Measurements from ENCODE around the gene EGFL6. TPM values are rescaled to one million over a fixed set of nuclear protein-coding genes. Genes with fewer than 3 reads are reported as not detected.

EGFL6 gene
- total and polyA plus RNA-seq, 2 of the 4 experiments (the other 2 are of a cell fraction), result not detected

GRCh38 chrX:13520351-13520750 lies 49.0 kb upstream of the EGFL6 start (continued):
- no peak for TF ChIP-seq USF2 (IDR thresholded peaks at IDR 0.05; ENCODE audit: low read depth, low read length)

GRCh38 chrX:13520936-13521335 lies 48.5 kb upstream of the EGFL6 start:
- no peak overlapping the region for H4K5ac ChIP-seq (ENCODE audit: low read depth, low read length)
- H3K23ac ChIP-seq (ENCODE audit: low read depth, low read length), result no peak overlapping the region
- dilution Hi-C loops (cut with HindIII; ENCODE audit: low sequenced_read_pairs, unreplicated experiment), result no loop called here
- H3K9me1 ChIP-seq (ENCODE audit: insufficient read depth, low read length), result no peaks in the 10 kb centered on the region
- no peaks in the 10 kb centered on the region for H3K79me1 ChIP-seq (ENCODE audit: low read depth in 1 of 2, low read length in 2 of 2)
- H3K4ac ChIP-seq (ENCODE audit: low read depth, low read length), result no peak overlapping the region
- H3K56ac ChIP-seq (ENCODE audit: extremely low read depth, insufficient read depth, low read length), result no peak overlapping the region
- intact Hi-C loops (cut with micrococcal nuclease), result loop anchor here (5.0 kb wide), 1 partner anchor 126 kb away; no protein-coding TSS in a partner anchor
- ChIA-PET POLR2A (ENCODE audit: unreplicated experiment) (no interaction called here), CTCF (no interaction called here)
- H3K9ac ChIP-seq (ENCODE audit: low read depth, low read length), result no peak overlapping the region
- H3K14ac ChIP-seq (replicated peaks; ENCODE audit: low read depth, low read length), result no peak overlapping the region
- ATAC-seq (ENCODE audit: low read depth), result no peak
- H4K20me1 ChIP-seq (ENCODE audit: insufficient read depth, low read length), result no peaks in the 10 kb centered on the region
- 83% methylated on average over 1 of the region's 2 CpGs; no CpG with 5 or more reads in 1 of the 2 experiments for WGBS, 2 experiments (ENCODE audit: extremely low coverage in 2 of 2, insufficient read length in 1 of 2)
- peaks cover 5% of the 10 kb centered on the region for H3K27me3 ChIP-seq (ENCODE audit: control insufficient read depth, insufficient read depth, low read length)
- H3K4me2 ChIP-seq (ENCODE audit: low read depth, low read length), result no peak overlapping the region
- H3K4me1 ChIP-seq (ENCODE audit: control insufficient read depth, insufficient read depth, low read length), result no peaks in the 10 kb centered on the region
- H3K18ac ChIP-seq (ENCODE audit: low read depth, low read length), result no peak overlapping the region
- no peak overlapping the region for H2AFZ ChIP-seq (replicated peaks; ENCODE audit: low read length, poor library complexity)
- no peaks in the 10 kb centered on the region for H3K9me3 ChIP-seq (ENCODE audit: control insufficient read depth, insufficient read depth, low read length)
- no peak overlapping the region for H2BK15ac ChIP-seq (ENCODE audit: low read depth, low read length)
- no TSS peak for BruUV-seq (replicated peaks)
- H3K27ac ChIP-seq (ENCODE audit: insufficient read depth, low read length), result no peak overlapping the region
- H2BK20ac ChIP-seq (ENCODE audit: low read depth, low read length), result no peak overlapping the region
- no peak overlapping the region for H2BK5ac ChIP-seq (ENCODE audit: low read depth, low read length, poor library complexity, severe bottlenecking)
- no peak overlapping the region for H3K4me3 ChIP-seq (ENCODE audit: insufficient read depth, low read depth, low read length)
- no peak for DNase-seq
- in situ Hi-C loops (cut with MboI; ENCODE audit: low sequenced_read_pairs), result loop anchor here (25.0 kb wide), 1 partner anchor 116 kb away; no protein-coding TSS in a partner anchor
- no peaks in the 10 kb centered on the region for H3K36me3 ChIP-seq (ENCODE audit: control insufficient read depth, insufficient read depth, low read length)
- no peak overlapping the region for H2BK120ac ChIP-seq (ENCODE audit: low read depth, low read length)
- no peak overlapping the region for H2AK9ac ChIP-seq (replicated peaks; ENCODE audit: low read depth, low read length, poor library complexity)
- no peak overlapping the region for H4K8ac ChIP-seq (ENCODE audit: low read depth in 2 of 2, low read length in 2 of 2)
- H2AK5ac ChIP-seq (ENCODE audit: low read depth, low read length), result no peak overlapping the region
- no peak overlapping the region for H4K91ac ChIP-seq (ENCODE audit: insufficient read depth, low read depth, low read length)
- TF ChIP-seq RCOR1 (IDR thresholded peaks at IDR 0.05; ENCODE audit: insufficient replicate concordance, low read length), result no peak
- no peak for TF ChIP-seq RFX5 (IDR thresholded peaks at IDR 0.05; ENCODE audit: low read depth, low read length)
- TF ChIP-seq USF2 (IDR thresholded peaks at IDR 0.05; ENCODE audit: low read depth, low read length), result no peak
- no peak for TF ChIP-seq RAD21 (IDR thresholded peaks at IDR 0.05; ENCODE audit: low read length)
- no peak for TF ChIP-seq MXI1 (IDR thresholded peaks at IDR 0.05; ENCODE audit: borderline replicate concordance, low read depth, low read length)
- TF ChIP-seq POLR2A (IDR thresholded peaks at IDR 0.05; ENCODE audit: low read depth, low read length), result no peak
- TF ChIP-seq CEBPB (IDR thresholded peaks at IDR 0.05; ENCODE audit: low read depth, low read length), result no peak
- TF ChIP-seq SMC3 (IDR thresholded peaks at IDR 0.05; ENCODE audit: low read depth, low read length), result no peak
- no peak for TF ChIP-seq CHD1 (IDR thresholded peaks at IDR 0.05; ENCODE audit: low read depth, low read length)
- TF ChIP-seq NFE2L2 (IDR thresholded peaks at IDR 0.05; ENCODE audit: low read depth, low read length), result no peak
- TF ChIP-seq, protein P1, sequence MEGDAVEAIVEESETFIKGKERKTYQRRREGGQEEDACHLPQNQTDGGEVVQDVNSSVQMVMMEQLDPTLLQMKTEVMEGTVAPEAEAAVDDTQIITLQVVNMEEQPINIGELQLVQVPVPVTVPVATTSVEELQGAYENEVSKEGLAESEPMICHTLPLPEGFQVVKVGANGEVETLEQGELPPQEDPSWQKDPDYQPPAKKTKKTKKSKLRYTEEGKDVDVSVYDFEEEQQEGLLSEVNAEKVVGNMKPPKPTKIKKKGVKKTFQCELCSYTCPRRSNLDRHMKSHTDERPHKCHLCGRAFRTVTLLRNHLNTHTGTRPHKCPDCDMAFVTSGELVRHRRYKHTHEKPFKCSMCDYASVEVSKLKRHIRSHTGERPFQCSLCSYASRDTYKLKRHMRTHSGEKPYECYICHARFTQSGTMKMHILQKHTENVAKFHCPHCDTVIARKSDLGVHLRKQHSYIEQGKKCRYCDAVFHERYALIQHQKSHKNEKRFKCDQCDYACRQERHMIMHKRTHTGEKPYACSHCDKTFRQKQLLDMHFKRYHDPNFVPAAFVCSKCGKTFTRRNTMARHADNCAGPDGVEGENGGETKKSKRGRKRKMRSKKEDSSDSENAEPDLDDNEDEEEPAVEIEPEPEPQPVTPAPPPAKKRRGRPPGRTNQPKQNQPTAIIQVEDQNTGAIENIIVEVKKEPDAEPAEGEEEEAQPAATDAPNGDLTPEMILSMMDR (conservative IDR thresholded peaks at IDR 0.05; ENCODE audit: low read depth, low read length), result no peak
- no peak for TF ChIP-seq BHLHE40 (IDR thresholded peaks at IDR 0.05; ENCODE audit: low read depth, low read length)
- no peak for TF ChIP-seq FOS (IDR thresholded peaks at IDR 0.05; ENCODE audit: low read depth, low read length)

Measured in IMR-90 (cell line).